ENCODE data around the gene DLG2. TPM values are rescaled to one million over a fixed set of nuclear protein-coding genes. Genes with fewer than 3 reads are reported as not detected.
A peak's percentile ranks its signal among the peaks of the same experiment; 100 is the strongest.

Gene DLG2
- total RNA-seq, 1 donor from 2014 or later: 0.17 TPM

DNA sequence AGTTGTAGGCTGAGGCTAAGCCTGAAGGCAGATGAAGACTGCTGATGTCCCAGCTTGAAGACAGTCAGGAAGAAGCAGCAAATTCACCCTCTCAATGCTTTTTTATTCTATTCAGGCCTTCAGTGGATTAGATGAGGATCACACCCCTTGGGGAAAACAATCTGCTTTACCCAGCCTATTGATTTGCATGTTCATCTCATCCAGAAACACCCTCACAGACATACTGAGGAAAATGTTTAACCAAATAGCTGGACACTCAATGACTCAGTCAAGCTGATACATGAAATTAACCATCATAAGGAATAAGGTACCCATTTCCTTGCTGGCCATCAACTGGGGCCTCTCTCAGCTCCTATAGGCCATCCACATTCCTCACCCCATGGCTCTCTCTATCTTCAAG, 1791.1 kb downstream of the DLG2 start:
- no peak for TF ChIP-seq CTCF (conservative IDR thresholded peaks at IDR 0.05; ENCODE audit: low read depth, low read length)
- H3K4me3 ChIP-seq (ENCODE audit: low read depth, low read length): no peak overlapping the region
- DNase-seq (ENCODE audit: low read depth): no peak

DNA sequence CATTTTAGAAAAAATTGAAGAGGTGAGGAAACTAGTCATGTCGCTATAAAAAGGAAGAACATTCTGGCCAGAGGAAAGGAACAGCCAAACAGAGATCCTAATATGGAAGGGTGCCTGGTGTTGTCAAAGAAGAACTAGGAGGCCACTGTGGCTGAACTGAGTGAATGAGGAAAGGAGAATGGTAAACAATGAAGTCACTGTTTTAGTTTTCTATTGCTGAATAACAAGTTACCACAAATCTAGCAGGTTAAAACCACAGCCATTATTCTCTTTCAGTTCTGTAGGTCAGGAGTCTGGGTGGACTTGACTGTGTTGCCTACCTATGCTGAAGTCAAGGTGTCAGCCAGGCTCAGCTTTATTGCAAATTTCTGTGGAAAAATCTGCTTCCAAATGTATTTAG, 1791.7 kb downstream of the DLG2 start:
- TF ChIP-seq CTCF (conservative IDR thresholded peaks at IDR 0.05; ENCODE audit: low read depth, low read length): no peak
- H3K4me3 ChIP-seq (ENCODE audit: low read depth, low read length): no peak overlapping the region
- no peak for DNase-seq (ENCODE audit: low read depth)

- no peak overlapping the region for H3K4me3 ChIP-seq (ENCODE audit: low read depth, low read length)
- no peak for TF ChIP-seq CTCF (conservative IDR thresholded peaks at IDR 0.05; ENCODE audit: low read depth, low read length)
- no peak for DNase-seq (ENCODE audit: low read depth)
Observed at GRCh38 chr11:83831929-83832328, 1795.2 kb downstream of the DLG2 start.

GRCh38 chr11:83827940-83828554, 1799.1 kb downstream of the DLG2 start:
- no peak for DNase-seq (ENCODE audit: low read depth)
- H3K4me3 ChIP-seq (ENCODE audit: low read depth, low read length): peak overlapping the region; percentile 42
- peak; percentile 62 for TF ChIP-seq CTCF (conservative IDR thresholded peaks at IDR 0.05; ENCODE audit: low read depth, low read length)

DNA sequence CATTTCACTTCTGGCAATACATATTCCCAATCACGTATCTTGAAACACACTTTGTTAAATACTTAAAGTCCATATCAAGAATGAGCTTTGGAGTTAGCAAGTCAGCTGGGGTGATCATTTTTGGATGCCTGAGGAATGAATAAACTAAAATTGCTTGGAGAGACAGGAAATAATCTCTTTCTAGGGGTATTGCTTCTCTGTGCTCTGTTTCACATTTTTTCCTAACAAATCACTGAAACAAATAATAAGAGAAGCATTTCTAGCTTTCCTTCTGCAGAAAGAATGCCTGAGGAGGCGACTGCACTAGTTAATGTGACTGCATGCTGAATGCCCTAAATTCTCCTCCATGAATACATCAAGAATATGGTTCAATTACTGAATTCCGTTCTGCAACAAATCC, 1799.6 kb downstream of the DLG2 start:
- H3K4me3 ChIP-seq (ENCODE audit: low read depth, low read length): no peak overlapping the region
- no peak for TF ChIP-seq CTCF (conservative IDR thresholded peaks at IDR 0.05; ENCODE audit: low read depth, low read length)
- no peak for DNase-seq (ENCODE audit: low read depth)

- TF ChIP-seq CTCF (conservative IDR thresholded peaks at IDR 0.05; ENCODE audit: low read depth, low read length): no peak
- no peak for DNase-seq (ENCODE audit: low read depth)
- no peak overlapping the region for H3K4me3 ChIP-seq (ENCODE audit: low read depth, low read length)
Observed at GRCh38 chr11:83826078-83826477, 1801.1 kb downstream of the DLG2 start.

GRCh38 chr11:83823461-83824025, 1803.6 kb downstream of the DLG2 start:
- TF ChIP-seq CTCF (conservative IDR thresholded peaks at IDR 0.05; ENCODE audit: low read depth, low read length): no peak
- H3K4me3 ChIP-seq (ENCODE audit: low read depth, low read length): no peak overlapping the region
- DNase-seq (ENCODE audit: low read depth): no peak

Data from epithelial cell of proximal tubule (primary cell).